Measurements from ENCODE around the gene CUX1. TPM values are rescaled to one million over a fixed set of nuclear protein-coding genes. Genes with fewer than 3 reads are reported as not detected.

Gene CUX1
- total and polyA plus RNA-seq, 10 of the 15 experiments (the other 5 are each of a cell fraction or from before 2014, with no cell fraction given): 6.1 to 48.6 (median 25.9) TPM

DNA sequence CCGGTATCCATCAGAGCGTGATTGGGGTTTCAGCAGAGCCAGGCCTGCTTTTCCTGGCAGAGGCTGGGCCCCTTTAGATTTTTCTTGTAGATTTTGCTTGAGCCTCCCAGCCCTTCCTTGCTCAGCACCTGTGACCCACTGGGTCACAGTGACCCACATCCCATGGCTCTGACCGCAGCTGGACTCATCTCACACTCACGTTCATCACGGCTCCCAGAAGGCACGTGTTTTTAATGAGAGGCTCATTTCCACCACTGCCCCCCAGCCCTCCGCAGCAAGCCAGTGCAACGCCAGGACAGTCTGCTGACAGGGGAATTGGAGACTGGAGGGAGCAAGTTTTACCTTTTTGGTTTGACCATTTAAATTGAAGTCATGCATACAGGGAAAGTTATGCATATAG is 155.7 kb downstream of the CUX1 start (continued):
- no peak for TF ChIP-seq IKZF1 (conservative IDR thresholded peaks at IDR 0.05)
- TF ChIP-seq, protein P1, sequence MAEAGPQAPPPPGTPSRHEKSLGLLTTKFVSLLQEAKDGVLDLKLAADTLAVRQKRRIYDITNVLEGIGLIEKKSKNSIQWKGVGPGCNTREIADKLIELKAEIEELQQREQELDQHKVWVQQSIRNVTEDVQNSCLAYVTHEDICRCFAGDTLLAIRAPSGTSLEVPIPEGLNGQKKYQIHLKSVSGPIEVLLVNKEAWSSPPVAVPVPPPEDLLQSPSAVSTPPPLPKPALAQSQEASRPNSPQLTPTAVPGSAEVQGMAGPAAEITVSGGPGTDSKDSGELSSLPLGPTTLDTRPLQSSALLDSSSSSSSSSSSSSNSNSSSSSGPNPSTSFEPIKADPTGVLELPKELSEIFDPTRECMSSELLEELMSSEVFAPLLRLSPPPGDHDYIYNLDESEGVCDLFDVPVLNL (IDR thresholded peaks at IDR 0.05; ENCODE audit: low read depth, low read length): no peak

DNA sequence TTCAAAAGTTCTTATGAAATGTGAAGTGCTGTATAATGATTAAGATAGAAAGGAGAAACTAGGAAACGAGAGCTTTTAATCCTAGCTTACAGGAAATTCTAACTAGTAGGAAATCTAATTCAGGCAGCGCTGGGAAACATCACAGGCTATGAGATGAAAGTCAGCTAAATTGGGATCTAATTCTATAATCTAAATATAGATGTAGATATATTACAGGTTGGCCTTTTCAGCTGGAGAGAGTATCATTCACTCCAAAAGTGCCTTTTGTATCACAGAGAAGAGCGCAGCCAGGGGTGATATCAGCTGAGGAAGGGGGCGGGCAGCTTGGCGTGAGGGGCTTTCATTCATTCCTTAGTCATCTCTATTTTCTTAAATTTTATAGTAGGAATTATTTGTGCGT is 157.0 kb downstream of the CUX1 start:
- CTCF ChIA-PET: interaction anchor here (0.9 to 1.2 kb wide), 2 partner anchors 12 to 14 kb away, joined by 3 read pairs; no protein-coding TSS in a partner anchor
- Histone ChIP-seq H4K20me1 (ENCODE audit: control insufficient read depth, insufficient read depth) (no peaks in the 10 kb centered on the region), H3K36me3 (ENCODE audit: control insufficient read depth in 2 of 2, insufficient read depth in 2 of 2, low read length in 1 of 2) (peaks cover 0 to 4% of the 10 kb centered on the region in 2 experiments; a peak in 2 of 4 replicates), H3K4me2 (ENCODE audit: control insufficient read depth, insufficient read depth) (peak overlapping the region; percentile 35; the same call in 1 of the 2 replicates), H3K27ac (ENCODE audit: control insufficient read depth, insufficient read depth) (no peak overlapping the region), H3K4me3 (no peak overlapping the region), H3K9me3 (replicated peaks; ENCODE audit: control insufficient read depth, insufficient read depth, low read length) (no peaks in the 10 kb centered on the region), H3K4me1 (ENCODE audit: control insufficient read depth, insufficient read depth, low read length) (peaks cover 11% of the 10 kb centered on the region; the same call in 1 of the 2 replicates), H3K79me2 (ENCODE audit: control insufficient read depth, insufficient read depth, low read length) (no peaks in the 10 kb centered on the region; the same call in 1 of the 2 replicates), H3K27me3 (replicated peaks in 1 of 2; ENCODE audit: control insufficient read depth in 2 of 2, insufficient read depth in 2 of 2, low read length in 1 of 2) (no peaks in the 10 kb centered on the region), H2AFZ (ENCODE audit: control insufficient read depth, low read depth, low read length) (no peak overlapping the region), H3K9ac (ENCODE audit: control insufficient read depth, insufficient read depth, low read length) (no peak overlapping the region)
- POLR2A ChIA-PET: interaction anchor here (0.5 to 1.7 kb wide), 2 partner anchors 14 to 351 kb away, joined by 3 to 5 read pairs; no protein-coding TSS in a partner anchor
- WGBS (ENCODE audit: insufficient coverage, insufficient replicate concordance, low lambda C conversion rate, missing lambda C conversion rate): 52% methylated on average over 6 of the region's 6 CpGs
- in situ Hi-C loops (cut with MboI): no loop called here
- SMC1A ChIA-PET (ENCODE audit: uncharacterized antibody, unreplicated experiment): interaction anchor here (0.7 to 4.5 kb wide), 5 partner anchors 11 to 16 kb away, joined by 3 to 29 read pairs (median 3); no protein-coding TSS in a partner anchor
- TF ChIP-seq KDM1A (IDR thresholded peaks at IDR 0.05; ENCODE audit: borderline replicate concordance): no peak
- TF ChIP-seq ZBED1 (IDR thresholded peaks at IDR 0.05; ENCODE audit: borderline replicate concordance): peak; percentile 59; the same call in 1 of the 2 replicates
- DNase-seq (ENCODE audit: low read depth, low spot score): no peak
- FAIRE-seq: no peak
- RAD21 ChIA-PET (ENCODE audit: unreplicated experiment): interaction anchor here (0.7 to 1.2 kb wide), 2 partner anchors 14 to 15 kb away, joined by 3 read pairs; no protein-coding TSS in a partner anchor
- BruUV-seq (replicated peaks): no TSS peak
- no peak for ATAC-seq
- intact Hi-C loops (cut with micrococcal nuclease; ENCODE audit: unreplicated experiment): no loop called here
